Neuronal stem cell (in vitro differentiated cells): ENCODE data around the gene PIK3C2G.

Experiments used
- DNase-seq: peaks from one replicate; pipeline ENCODE4 v3.0.0-alpha.2; 2013; ENCODE audit warnings: low spot score
- H2AFZ ChIP-seq: one replicate; pipeline ENCODE4 v1.6.1; 2013; ENCODE audit warnings: mild to moderate bottlenecking, low read length, inconsistent platforms
- H2AK5ac ChIP-seq: 2 replicates; pipeline ENCODE4 v1.6.1; 2013; ENCODE audit warnings: low read depth, mild to moderate bottlenecking, inconsistent platforms, low read length, moderate library complexity, mixed read lengths
- H2BK120ac ChIP-seq: 2 replicates; pipeline ENCODE4 v1.6.1; 2013; ENCODE audit warnings: low read depth, mild to moderate bottlenecking, inconsistent platforms, low read length, moderate library complexity, mixed read lengths
- H2BK12ac ChIP-seq: one replicate; pipeline ENCODE4 v1.6.1; 2013; ENCODE audit warnings: low read length, inconsistent platforms
- H2BK15ac ChIP-seq: 2 replicates; pipeline ENCODE4 v1.6.1; 2013; ENCODE audit warnings: mild to moderate bottlenecking, low read length, inconsistent platforms, mixed read lengths
- H2BK5ac ChIP-seq: one replicate; pipeline ENCODE4 v1.6.1; 2013; ENCODE audit warnings: inconsistent platforms, mild to moderate bottlenecking, low read length, moderate library complexity
- H3K14ac ChIP-seq: one replicate; pipeline ENCODE4 v1.6.1; 2013; ENCODE audit warnings: low read length, inconsistent platforms
- H3K18ac ChIP-seq: 2 replicates; pipeline ENCODE4 v1.6.1; 2013; ENCODE audit warnings: low read length, inconsistent platforms
- H3K23ac ChIP-seq: 2 replicates; pipeline ENCODE4 v1.6.1; 2013; ENCODE audit warnings: low read depth, mild to moderate bottlenecking, mixed read lengths, low read length, inconsistent platforms; ENCODE audit not compliant: poor library complexity
- H3K27ac ChIP-seq: replicated peaks from 3 replicates; pipeline ENCODE4 v1.5.1; 2013; ENCODE audit warnings: low read length, inconsistent platforms
- H3K27me3 ChIP-seq, 3 experiments: 2 replicates each; pipeline ENCODE4 v1.6.1; 2013; ENCODE audit warnings: low read length in 3 of 3, mild to moderate bottlenecking in 2 of 3, inconsistent platforms in 1 of 3, low read depth in 1 of 3, mixed read lengths in 1 of 3, moderate library complexity in 1 of 3; ENCODE audit not compliant: control insufficient read depth in 3 of 3, insufficient read depth in 3 of 3
- H3K36me3 ChIP-seq, 2 donors: replicated peaks in 1 of 2; 2 replicates each; pipeline ENCODE4 v1.6.1; 2013; ENCODE audit warnings: low read length in 2 of 2; ENCODE audit not compliant: control insufficient read depth in 2 of 2, insufficient read depth in 2 of 2
- H3K4ac ChIP-seq: 2 replicates; pipeline ENCODE4 v1.6.1; 2013; ENCODE audit warnings: inconsistent platforms, mild to moderate bottlenecking, low read length, moderate library complexity
- H3K4me1 ChIP-seq, 2 donors: 1 replicate in 1 of 2; 2 replicates in 1 of 2; pipeline ENCODE4 v1.6.1; 2013; ENCODE audit warnings: low read length in 2 of 2, low read depth in 1 of 2; ENCODE audit not compliant: control insufficient read depth in 2 of 2, insufficient read depth in 1 of 2
- H3K4me2 ChIP-seq: one replicate; pipeline ENCODE4 v1.6.1; 2013; ENCODE audit warnings: mild to moderate bottlenecking, low read length, inconsistent platforms; ENCODE audit not compliant: insufficient read depth, poor library complexity, severe bottlenecking
- H3K4me3 ChIP-seq, 2 donors: 2 replicates each; pipeline ENCODE4 v1.5.1; 2013; ENCODE audit warnings: low read length in 2 of 2, mild to moderate bottlenecking in 2 of 2, inconsistent platforms in 1 of 2, moderate library complexity in 1 of 2
- H3K79me1 ChIP-seq: one replicate; pipeline ENCODE4 v1.6.1; 2013; ENCODE audit warnings: low read depth, mild to moderate bottlenecking, inconsistent platforms, low read length, moderate library complexity
- H3K9ac ChIP-seq: one replicate; pipeline ENCODE4 v1.6.1; 2013; ENCODE audit warnings: mild to moderate bottlenecking, low read depth, low read length, inconsistent platforms; ENCODE audit not compliant: poor library complexity
- H3K9me3 ChIP-seq, 2 donors: replicated peaks in 1 of 2; 2 replicates each; pipeline versions ENCODE3 to v1.6.1; 2013; ENCODE audit warnings: low read length in 2 of 2, mild to moderate bottlenecking in 2 of 2, inconsistent platforms in 1 of 2, low read depth in 1 of 2, mixed read lengths in 1 of 2, moderate library complexity in 1 of 2; ENCODE audit not compliant: control insufficient read depth in 2 of 2, insufficient read depth in 1 of 2
- H4K8ac ChIP-seq: one replicate; pipeline ENCODE4 v1.6.1; 2013; ENCODE audit warnings: low read depth, mild to moderate bottlenecking, inconsistent platforms, low read length, moderate library complexity
- H4K91ac ChIP-seq: one replicate; pipeline ENCODE4 v1.6.1; 2013; ENCODE audit warnings: low read length, low read depth, mild to moderate bottlenecking, inconsistent platforms; ENCODE audit not compliant: poor library complexity
- WGBS, 2 donors: extraction: QIAGEN DNeasy Blood & Tissue Kit; methylation state at CpG; one replicate each; pipeline ENCODE4 v1.1.7; 2013; ENCODE audit warnings: missing lambda C conversion rate in 2 of 2, mixed read lengths in 1 of 2; ENCODE audit not compliant: insufficient read length in 2 of 2, insufficient replicate concordance in 1 of 2; ENCODE audit errors: extremely low coverage in 2 of 2; 5-methylcytosine and 5-hydroxymethylcytosine counted together

Gene PIK3C2G

DNA sequence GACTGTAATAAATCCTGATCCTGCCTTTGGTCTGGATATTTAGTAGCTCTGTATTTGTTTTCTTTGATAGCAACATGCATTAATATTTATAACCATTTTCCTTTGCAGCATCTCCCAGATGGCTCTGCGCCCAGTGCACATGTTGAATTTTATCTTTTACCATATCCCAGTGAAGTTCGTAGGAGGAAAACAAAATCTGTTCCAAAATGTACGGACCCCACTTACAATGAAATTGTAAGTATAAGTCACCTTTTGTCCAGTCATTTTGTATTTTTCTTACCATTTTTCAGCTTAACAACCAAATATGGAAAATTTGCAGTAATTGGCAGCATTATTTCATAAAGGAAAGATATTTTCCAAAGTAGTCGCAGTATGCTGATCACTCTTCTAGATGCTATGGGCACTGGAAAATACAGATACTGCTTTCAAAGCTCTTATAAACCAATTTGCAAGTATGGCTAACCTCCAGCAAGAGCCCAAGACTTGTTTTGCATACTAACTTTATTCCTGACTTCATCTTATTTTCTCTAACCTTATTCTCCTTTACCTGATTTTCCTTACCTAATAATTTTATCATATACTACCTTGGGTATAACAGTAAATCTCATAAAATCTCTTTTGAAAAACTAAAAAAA, 379.1 kb downstream of the PIK3C2G start:
- no peak overlapping the region for H3K4me2 ChIP-seq
- H3K27me3 ChIP-seq, result no peaks in the 10 kb centered on the region
- no peak overlapping the region for H3K14ac ChIP-seq
- no peak overlapping the region for H3K9ac ChIP-seq
- no peak overlapping the region for H3K4ac ChIP-seq
- no peak overlapping the region for H2BK12ac ChIP-seq
- no peak overlapping the region for H3K18ac ChIP-seq
- no peak overlapping the region for H2BK15ac ChIP-seq
- H3K23ac ChIP-seq, result no peak overlapping the region
- no peak overlapping the region for H3K27ac ChIP-seq
- H3K4me3 ChIP-seq, result no peak overlapping the region
- no peak overlapping the region for H2AFZ ChIP-seq
- H3K36me3 ChIP-seq, result no peaks in the 10 kb centered on the region
- H3K79me1 ChIP-seq, result no peaks in the 10 kb centered on the region
- no CpG with 5 or more reads among the region's 4 CpGs for WGBS, 2 donors
- H4K91ac ChIP-seq, result no peak overlapping the region
- no peak overlapping the region for H2AK5ac ChIP-seq
- no peaks in the 10 kb centered on the region for H3K9me3 ChIP-seq
- no peak overlapping the region for H2BK120ac ChIP-seq
- no peak for DNase-seq
- H2BK5ac ChIP-seq, result no peak overlapping the region
- H3K4me1 ChIP-seq, result no peaks in the 10 kb centered on the region
- H4K8ac ChIP-seq, result no peak overlapping the region

GRCh38 chr12:18643681-18644080, 382.4 kb downstream of the PIK3C2G start:
- H3K23ac ChIP-seq, result no peak overlapping the region
- no CpG with 5 or more reads among the region's 5 CpGs for WGBS, 2 donors
- no peak for DNase-seq
- no peak overlapping the region for H3K4me2 ChIP-seq
- H3K4me3 ChIP-seq, result no peak overlapping the region
- H4K91ac ChIP-seq, result no peak overlapping the region
- peak overlapping the region; percentile 50 for H2AFZ ChIP-seq
- H3K27me3 ChIP-seq, result no peaks in the 10 kb centered on the region
- H2BK5ac ChIP-seq, result no peak overlapping the region
- H3K14ac ChIP-seq, result no peak overlapping the region
- no peak overlapping the region for H2AK5ac ChIP-seq
- no peak overlapping the region for H2BK15ac ChIP-seq
- no peak overlapping the region for H4K8ac ChIP-seq
- peaks cover 0 to 9% of the 10 kb centered on the region in 2 donors for H3K4me1 ChIP-seq
- H3K18ac ChIP-seq, result no peak overlapping the region
- H3K4ac ChIP-seq, result no peak overlapping the region
- no peaks in the 10 kb centered on the region for H3K9me3 ChIP-seq
- no peak overlapping the region for H2BK120ac ChIP-seq
- H3K9ac ChIP-seq, result no peak overlapping the region
- H3K36me3 ChIP-seq, result no peaks in the 10 kb centered on the region
- no peaks in the 10 kb centered on the region for H3K79me1 ChIP-seq
- no peak overlapping the region for H2BK12ac ChIP-seq
- H3K27ac ChIP-seq, result no peak overlapping the region

DNA sequence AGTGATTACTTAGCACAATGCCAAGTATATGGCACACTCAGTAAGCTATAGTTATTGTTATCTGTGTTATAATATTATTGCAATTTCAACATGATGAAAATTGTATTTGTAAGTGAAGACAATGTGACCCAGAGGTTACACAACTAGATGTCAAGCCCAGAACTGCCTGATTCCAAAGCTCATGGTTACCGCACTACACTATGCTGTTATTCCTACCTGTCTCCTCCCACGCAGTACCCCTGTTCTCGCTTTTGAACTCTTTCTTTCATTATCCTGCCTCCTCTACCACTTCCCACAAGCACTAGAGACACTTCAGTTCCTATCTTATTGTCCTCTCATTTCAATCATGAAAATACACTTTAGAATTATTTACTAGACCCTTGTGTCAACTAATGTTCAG, 383.2 kb downstream of the PIK3C2G start:
- no peaks in the 10 kb centered on the region for H3K27me3 ChIP-seq
- no peak for DNase-seq
- H4K8ac ChIP-seq, result no peak overlapping the region
- peaks cover 0 to 9% of the 10 kb centered on the region in 2 donors for H3K4me1 ChIP-seq
- H3K79me1 ChIP-seq, result no peaks in the 10 kb centered on the region
- H4K91ac ChIP-seq, result no peak overlapping the region
- no peaks in the 10 kb centered on the region for H3K9me3 ChIP-seq
- H3K27ac ChIP-seq, result no peak overlapping the region
- no peaks in the 10 kb centered on the region for H3K36me3 ChIP-seq
- no peak overlapping the region for H2BK120ac ChIP-seq
- H2BK15ac ChIP-seq, result no peak overlapping the region
- H2BK5ac ChIP-seq, result no peak overlapping the region
- no peak overlapping the region for H3K9ac ChIP-seq
- H2BK12ac ChIP-seq, result no peak overlapping the region
- H3K4ac ChIP-seq, result no peak overlapping the region
- H3K18ac ChIP-seq, result no peak overlapping the region
- WGBS, 2 donors, result no CpG with 5 or more reads among the region's 3 CpGs
- no peak overlapping the region for H3K4me3 ChIP-seq
- no peak overlapping the region for H3K4me2 ChIP-seq
- H2AFZ ChIP-seq, result no peak overlapping the region
- H2AK5ac ChIP-seq, result no peak overlapping the region
- no peak overlapping the region for H3K14ac ChIP-seq
- H3K23ac ChIP-seq, result no peak overlapping the region

GRCh38 chr12:18646286-18646890, 385.1 kb downstream of the PIK3C2G start:
- Histone ChIP-seq H3K4me3 (no peak overlapping the region), H2AK5ac (no peak overlapping the region), H3K23ac (no peak overlapping the region), H3K27me3 (no peaks in the 10 kb centered on the region), H3K36me3 (no peaks in the 10 kb centered on the region), H3K27ac (no peak overlapping the region), H3K18ac (no peak overlapping the region), H3K4me2 (no peak overlapping the region), H3K14ac (no peak overlapping the region), H3K4ac (no peak overlapping the region), H2AFZ (no peak overlapping the region), H3K9ac (no peak overlapping the region), H4K8ac (no peak overlapping the region), H2BK5ac (no peak overlapping the region), H3K9me3 (no peaks in the 10 kb centered on the region), H2BK15ac (no peak overlapping the region), H2BK120ac (no peak overlapping the region), H3K79me1 (no peaks in the 10 kb centered on the region), H3K4me1 (peaks cover 0 to 9% of the 10 kb centered on the region in 2 donors), H2BK12ac (no peak overlapping the region), H4K91ac (no peak overlapping the region)
- DNase-seq, result no peak
- WGBS, 2 donors, result no CpG with 5 or more reads among the region's 6 CpGs
